Endothelial cell of umbilical vein (primary cell): ENCODE measurements around the gene COQ8B. TPM values are rescaled to one million over a fixed set of nuclear protein-coding genes. Genes with fewer than 3 reads are reported as not detected.

Experiments used
- BruUV-seq: library from RNA; stranded (reverse); fragments of 400-500 nt; replicated peaks from 2 replicates; lab custom pipeline; 2021; lab: Mats Ljungman, UMichigan
- CTCF ChIA-PET: fragments of 300-600, 350-600 bp; sonication (Branson Sonifier 250); formaldehyde crosslinking; loops from one replicate; lab custom pipeline; 2021; ENCODE audit warnings: antibody characterized with exemption, inconsistent platforms; lab: Charles Lee
- POLR2A ChIA-PET: fragments of 300-600, 350-600 bp; sonication (Branson Sonifier 250); formaldehyde crosslinking; loops from one replicate; lab custom pipeline; 2021; ENCODE audit warnings: antibody characterized with exemption, inconsistent platforms; lab: Charles Lee
- DNase-seq: peaks from one replicate; pipeline ENCODE4 v3.0.0-alpha.2; 2011; ENCODE audit warnings: low read depth, low spot score
- FAIRE-seq: peaks from 2 replicates; lab custom pipeline; 2011; peaks lifted over from hg19 to GRCh38; lab: Jason Lieb, UNC
- H2AFZ ChIP-seq: 2 replicates; pipeline ENCODE4 v1.6.0; 2012; ENCODE audit warnings: low read depth, low read length, control low read depth, inconsistent platforms
- H3K27ac ChIP-seq: 2 replicates; pipeline ENCODE4 v1.5.1; 2011; ENCODE audit warnings: low read depth, mild to moderate bottlenecking, control low read depth, low read length, moderate library complexity; ENCODE audit not compliant: insufficient read depth
- H3K27me3 ChIP-seq, 2 experiments: 2 replicates each; pipeline versions ENCODE4 v1.6.0 to v1.6.1; 2011; ENCODE audit warnings: low read length in 2 of 2, mixed read lengths in 1 of 2; ENCODE audit not compliant: control insufficient read depth in 2 of 2, insufficient read depth in 2 of 2
- H3K36me3 ChIP-seq, 2 experiments: 2 replicates in 1 of 2; 3 replicates in 1 of 2; pipeline ENCODE4 v1.5.1; 2011; ENCODE audit warnings: low read length in 2 of 2, mild to moderate bottlenecking in 1 of 2, moderate library complexity in 1 of 2; ENCODE audit not compliant: control insufficient read depth in 2 of 2, insufficient read depth in 2 of 2; ENCODE audit errors: extremely low read depth in 1 of 2
- H3K4me1 ChIP-seq: 3 replicates; pipeline ENCODE4 v1.5.1; 2011; ENCODE audit warnings: mild to moderate bottlenecking, low read length; ENCODE audit not compliant: control insufficient read depth, insufficient read depth; ENCODE audit errors: extremely low read depth
- H3K4me2 ChIP-seq: 2 replicates; pipeline ENCODE4 v1.6.1; 2011; ENCODE audit warnings: low read length, control low read depth, mixed read lengths; ENCODE audit not compliant: insufficient read depth
- H3K4me3 ChIP-seq, 3 experiments: fragments of 200-600 bp in 1 of 3; sonication (generic), shearing (Covaris generic) in 1 of 3; replicated peaks in 1 of 3; 2 replicates each; pipeline ENCODE4 v1.5.1; 2011 to 2016; ENCODE audit warnings: control low read depth in 3 of 3, low read length in 3 of 3, mild to moderate bottlenecking in 2 of 3, inconsistent platforms in 1 of 3, low read depth in 1 of 3, moderate library complexity in 1 of 3; ENCODE audit not compliant: insufficient read depth in 1 of 3
- H3K79me2 ChIP-seq: 2 replicates; pipeline ENCODE4 v1.6.0; 2012; ENCODE audit warnings: low read length, inconsistent platforms; ENCODE audit not compliant: control insufficient read depth, insufficient read depth
- H3K9ac ChIP-seq: replicated peaks from 2 replicates; pipeline ENCODE3; 2011; ENCODE audit warnings: low read length, control low read depth; ENCODE audit not compliant: insufficient read depth; ENCODE audit errors: extremely low read depth
- H3K9me1 ChIP-seq: replicated peaks from 3 replicates; pipeline ENCODE4 v1.6.0; 2011; ENCODE audit warnings: mild to moderate bottlenecking, low read length; ENCODE audit not compliant: control insufficient read depth, insufficient read depth; ENCODE audit errors: extremely low read depth
- H3K9me3 ChIP-seq: replicated peaks from 2 replicates; pipeline ENCODE4 v1.5.1; 2012; ENCODE audit warnings: low read length, inconsistent platforms; ENCODE audit not compliant: control insufficient read depth, insufficient read depth
- H4K20me1 ChIP-seq: replicated peaks from 2 replicates; pipeline ENCODE3; 2011; ENCODE audit warnings: mild to moderate bottlenecking, low read length; ENCODE audit not compliant: control insufficient read depth, insufficient read depth; ENCODE audit errors: extremely low read depth
- CTCF ChIP-seq, 2 donors: IDR thresholded peaks; 1 replicate in 1 of 2; 2 replicates in 1 of 2; pipeline ENCODE4 v1.5.1; 2011; ENCODE audit warnings: low read length in 2 of 2, mild to moderate bottlenecking in 2 of 2, moderate library complexity in 2 of 2, control low read depth in 1 of 2, inconsistent platforms in 1 of 2, low read depth in 1 of 2; ENCODE audit not compliant: insufficient read depth in 1 of 2; ENCODE audit errors: extremely low read depth in 1 of 2
- GATA2 ChIP-seq: IDR thresholded peaks from 2 replicates; pipeline ENCODE4 v1.7.0; 2011; ENCODE audit warnings: low read depth, mild to moderate bottlenecking, moderate library complexity, mixed read lengths, low read length; ENCODE audit not compliant: insufficient read length, insufficient read depth
- JUN ChIP-seq: IDR thresholded peaks from 2 replicates; pipeline ENCODE4 v1.6.1; 2011; ENCODE audit warnings: borderline replicate concordance, low read depth; ENCODE audit not compliant: insufficient read length, insufficient read depth
- MAX ChIP-seq: IDR thresholded peaks from 2 replicates; pipeline ENCODE4 v1.6.1; 2011; ENCODE audit not compliant: insufficient read depth, insufficient read length
- MYC ChIP-seq: IDR thresholded peaks from one replicate; pipeline ENCODE4 v1.6.1; 2011; ENCODE audit warnings: mild to moderate bottlenecking, low read depth, low read length
- POLR2A ChIP-seq: IDR thresholded peaks from 2 replicates; pipeline ENCODE4 v1.6.1; 2012; ENCODE audit warnings: low read depth, mild to moderate bottlenecking, control low read depth, low read length
- dilution Hi-C: fragments of 300-500 bp; cut with MboI; formaldehyde crosslinking; loops from one replicate; pipeline ENCODE4 v1.15.0; 2019; ENCODE audit warnings: low sequenced_read_pairs; ENCODE audit not compliant: extremely low pct_ligation_motif_present
- intact Hi-C: fragments of 100-400 bp; cut with micrococcal nuclease; formaldehyde crosslinking; loops from one replicate; pipeline ENCODE4 v1.10.0; 2022
- polyA plus RNA-seq, 4 experiments: library from polyadenylated mRNA; depleted of rRNA in 3 of 4; stranded (reverse) in 3 of 4; unstranded in 1 of 4; fragments of >200 nt; gene quantifications; 2 replicates each; pipeline versions ENCODE4 v1.2.1 to v1.2.3, GENCODE V29; 2011 to 2012; ENCODE audit warnings: missing spikeins in 1 of 4
- total RNA-seq: library from RNA; stranded (reverse); gene quantifications from 2 replicates; pipeline ENCODE4 v1.2.3, GENCODE V29; 2021

Gene COQ8B
- total and polyA plus RNA-seq, 2 donors (not counting 3 experiments of a cell fraction or from before 2014, with no cell fraction given): 16.2 to 19.2 TPM

GRCh38 chr19:40673397-40673796, 43.3 kb downstream of the COQ8B start:
- no peak overlapping the region for H3K4me2 ChIP-seq
- no peak overlapping the region for H3K9ac ChIP-seq
- no peaks in the 10 kb centered on the region for H4K20me1 ChIP-seq
- H3K4me1 ChIP-seq: no peaks in the 10 kb centered on the region
- peaks cover 28 to 60% of the 10 kb centered on the region in 2 experiments for H3K36me3 ChIP-seq
- BruUV-seq: no TSS peak
- no peaks in the 10 kb centered on the region for H3K27me3 ChIP-seq
- no peak overlapping the region for H3K27ac ChIP-seq
- ChIA-PET POLR2A (no interaction called here), CTCF (interaction anchor here (1.7 kb wide), 1 partner anchor 10 kb away, joined by 6 read pairs; no protein-coding TSS in a partner anchor)
- no peak overlapping the region for H2AFZ ChIP-seq
- H3K4me3 ChIP-seq: no peak overlapping the region
- H3K79me2 ChIP-seq: no peaks in the 10 kb centered on the region
- TF ChIP-seq MAX (no peak), MYC (no peak), JUN (no peak), POLR2A (no peak), GATA2 (no peak)
- intact Hi-C loops (no loop called here), dilution Hi-C loops (no loop called here)
- FAIRE-seq (no peak), DNase-seq (no peak)
- no peaks in the 10 kb centered on the region for H3K9me3 ChIP-seq
- no peaks in the 10 kb centered on the region for H3K9me1 ChIP-seq

- H3K9me1 ChIP-seq: no peaks in the 10 kb centered on the region
- H3K36me3 ChIP-seq: peaks cover 28 to 57% of the 10 kb centered on the region in 2 experiments
- no peak overlapping the region for H2AFZ ChIP-seq
- dilution Hi-C loops: no loop called here
- no peaks in the 10 kb centered on the region for H3K9me3 ChIP-seq
- ChIA-PET CTCF (no interaction called here), POLR2A (no interaction called here)
- no peak overlapping the region for H3K4me3 ChIP-seq
- no peaks in the 10 kb centered on the region for H3K4me1 ChIP-seq
- BruUV-seq: no TSS peak
- no peak overlapping the region for H3K9ac ChIP-seq
- no peak for TF ChIP-seq MAX
- TF ChIP-seq CTCF (IDR thresholded peaks at IDR 0.05; ENCODE audit: extremely low read depth in 1 of 2, insufficient read depth in 1 of 2, low read depth in 1 of 2, low read length in 2 of 2): no peak
- FAIRE-seq (no peak), DNase-seq (no peak)
- no peak overlapping the region for H3K4me2 ChIP-seq
- H3K27me3 ChIP-seq: no peaks in the 10 kb centered on the region
- H4K20me1 ChIP-seq: no peaks in the 10 kb centered on the region
- intact Hi-C loops: no loop called here
- no peaks in the 10 kb centered on the region for H3K79me2 ChIP-seq
- no peak overlapping the region for H3K27ac ChIP-seq
Measured at GRCh38 chr19:40672573-40673299, 44.0 kb downstream of the COQ8B start.
